ENCODE data around the gene FOXP4.

DNA sequence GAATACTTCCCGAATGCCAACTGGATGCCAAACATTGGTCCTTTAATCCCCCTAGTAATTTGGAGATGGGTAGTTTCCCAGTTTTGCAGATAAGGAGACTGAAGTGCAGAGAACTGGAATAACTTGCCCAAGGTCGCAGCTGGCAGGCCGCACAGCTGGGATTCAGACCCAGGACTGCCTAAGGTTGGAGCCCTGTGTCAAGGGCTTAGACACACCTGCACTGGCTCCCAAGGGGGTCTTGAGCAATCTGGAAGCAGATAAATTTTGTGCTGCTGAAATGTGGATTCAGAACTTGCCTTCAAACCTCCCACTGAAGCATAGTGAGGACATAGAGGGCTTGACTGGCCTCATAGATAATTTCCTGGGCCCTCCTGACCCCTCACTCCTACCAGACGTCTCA, 30.5 kb downstream of the FOXP4 start:
- TF ChIP-seq POLR2A (IDR thresholded peaks at IDR 0.05; ENCODE audit: low read length): no peak
- no peak for TF ChIP-seq GATA1 (IDR thresholded peaks at IDR 0.05; ENCODE audit: low read depth, low read length)
